ENCODE measurements around the gene DDX50. TPM values are rescaled to one million over a fixed set of nuclear protein-coding genes. Genes with fewer than 3 reads are reported as not detected.

Gene DDX50
- total and polyA plus RNA-seq, 2 donors (not counting 3 experiments of a cell fraction or from before 2014, with no cell fraction given) = 14.8 to 28.2 TPM

GRCh38 chr10:68950598-68950997 lies 49.5 kb downstream of the DDX50 start:
- CTCF ChIA-PET = no interaction called here
- peaks cover 6% of the 10 kb centered on the region for H3K4me1 ChIP-seq (ENCODE audit: control insufficient read depth, extremely low read depth, insufficient read depth, low read length)
- no peak overlapping the region for H3K4me2 ChIP-seq (ENCODE audit: insufficient read depth, low read length)
- POLR2A ChIA-PET = no interaction called here
- H3K9me1 ChIP-seq (replicated peaks; ENCODE audit: control insufficient read depth, extremely low read depth, insufficient read depth, low read length) = no peaks in the 10 kb centered on the region
- no peak for FAIRE-seq
- no peak overlapping the region for H3K27ac ChIP-seq (ENCODE audit: insufficient read depth, low read depth, low read length)
- H2AFZ ChIP-seq (ENCODE audit: low read depth, low read length) = no peak overlapping the region
- no peak for TF ChIP-seq MYC (IDR thresholded peaks at IDR 0.05; ENCODE audit: low read depth, low read length)
- no peak for TF ChIP-seq POLR2AphosphoS5 (IDR thresholded peaks at IDR 0.05; ENCODE audit: insufficient read depth, low read depth, low read length)
- no peak for TF ChIP-seq GATA2 (IDR thresholded peaks at IDR 0.05; ENCODE audit: insufficient read depth, insufficient read length, low read depth, low read length)
- TF ChIP-seq MAX (IDR thresholded peaks at IDR 0.05; ENCODE audit: insufficient read depth, insufficient read length) = no peak
- no peaks in the 10 kb centered on the region for H4K20me1 ChIP-seq (replicated peaks; ENCODE audit: control insufficient read depth, extremely low read depth, insufficient read depth, low read length)
- no TSS peak for BruUV-seq (replicated peaks)
- no peaks in the 10 kb centered on the region for H3K79me2 ChIP-seq (ENCODE audit: control insufficient read depth, insufficient read depth, low read length)
- intact Hi-C loops (cut with micrococcal nuclease) (no loop called here), dilution Hi-C loops (cut with MboI; ENCODE audit: extremely low pct_ligation_motif_present, low sequenced_read_pairs) (no loop called here)
- no peak overlapping the region for H3K4me3 ChIP-seq (replicated peaks in 1 of 3; ENCODE audit: insufficient read depth in 1 of 3, low read depth in 1 of 3, low read length in 3 of 3)
- DNase-seq (ENCODE audit: low read depth, low spot score) = no peak
- no peak overlapping the region for H3K9ac ChIP-seq (replicated peaks; ENCODE audit: extremely low read depth, insufficient read depth, low read length)
- H3K9me3 ChIP-seq (replicated peaks; ENCODE audit: control insufficient read depth, insufficient read depth, low read length) = no peaks in the 10 kb centered on the region
- H3K36me3 ChIP-seq (ENCODE audit: control insufficient read depth in 2 of 2, extremely low read depth in 1 of 2, insufficient read depth in 2 of 2, low read length in 2 of 2) = peaks cover 10 to 12% of the 10 kb centered on the region in 2 experiments
- no peaks in the 10 kb centered on the region for H3K27me3 ChIP-seq (ENCODE audit: control insufficient read depth in 2 of 2, insufficient read depth in 2 of 2, low read length in 2 of 2)

- Histone ChIP-seq H3K9ac (replicated peaks; ENCODE audit: extremely low read depth, insufficient read depth, low read length) (no peak overlapping the region), H2AFZ (ENCODE audit: low read depth, low read length) (no peak overlapping the region), H3K9me3 (replicated peaks; ENCODE audit: control insufficient read depth, insufficient read depth, low read length) (no peaks in the 10 kb centered on the region), H3K27ac (ENCODE audit: insufficient read depth, low read depth, low read length) (no peak overlapping the region), H3K9me1 (replicated peaks; ENCODE audit: control insufficient read depth, extremely low read depth, insufficient read depth, low read length) (no peaks in the 10 kb centered on the region), H3K4me3 (replicated peaks in 1 of 3; ENCODE audit: insufficient read depth in 1 of 3, low read depth in 1 of 3, low read length in 3 of 3) (no peak overlapping the region), H3K27me3 (ENCODE audit: control insufficient read depth in 2 of 2, insufficient read depth in 2 of 2, low read length in 2 of 2) (no peaks in the 10 kb centered on the region), H3K79me2 (ENCODE audit: control insufficient read depth, insufficient read depth, low read length) (peaks cover 38% of the 10 kb centered on the region), H3K4me1 (ENCODE audit: control insufficient read depth, extremely low read depth, insufficient read depth, low read length) (peaks cover 20% of the 10 kb centered on the region), H3K36me3 (ENCODE audit: control insufficient read depth in 2 of 2, extremely low read depth in 1 of 2, insufficient read depth in 2 of 2, low read length in 2 of 2) (peaks cover 2 to 3% of the 10 kb centered on the region in 2 experiments), H4K20me1 (replicated peaks; ENCODE audit: control insufficient read depth, extremely low read depth, insufficient read depth, low read length) (peaks cover 5% of the 10 kb centered on the region), H3K4me2 (ENCODE audit: insufficient read depth, low read length) (peak overlapping the region; percentile 79)
- no TSS peak for BruUV-seq (replicated peaks)
- DNase-seq (ENCODE audit: low read depth, low spot score) = no peak
- dilution Hi-C loops (cut with MboI; ENCODE audit: extremely low pct_ligation_motif_present, low sequenced_read_pairs) = no loop called here
- ChIA-PET CTCF (interaction anchor here (1.4 to 1.5 kb wide), 4 partner anchors 33 to 459 kb away, joined by 3 to 5 read pairs (median 4); partner anchors contain the start of gene DDX50), POLR2A (no interaction called here)
- intact Hi-C loops (cut with micrococcal nuclease) = no loop called here
- TF ChIP-seq JUN (IDR thresholded peaks at IDR 0.05; ENCODE audit: borderline replicate concordance, insufficient read depth, insufficient read length, low read depth) (no peak), GATA2 (IDR thresholded peaks at IDR 0.05; ENCODE audit: insufficient read depth, insufficient read length, low read depth, low read length) (no peak), MAX (IDR thresholded peaks at IDR 0.05; ENCODE audit: insufficient read depth, insufficient read length) (no peak), FOS (IDR thresholded peaks at IDR 0.05; ENCODE audit: borderline replicate concordance, insufficient read depth, low read length) (no peak), POLR2A (IDR thresholded peaks at IDR 0.05; ENCODE audit: low read depth, low read length) (no peak), EZH2 (IDR thresholded peaks at IDR 0.05; ENCODE audit: borderline replicate concordance, low read depth, low read length, severe bottlenecking) (no peak), MYC (IDR thresholded peaks at IDR 0.05; ENCODE audit: low read depth, low read length) (no peak), CTCF (IDR thresholded peaks at IDR 0.05; ENCODE audit: extremely low read depth in 1 of 2, insufficient read depth in 1 of 2, low read depth in 1 of 2, low read length in 2 of 2) (no peak), POLR2AphosphoS5 (IDR thresholded peaks at IDR 0.05; ENCODE audit: insufficient read depth, low read depth, low read length) (no peak)
- no peak for FAIRE-seq
Measured at GRCh38 chr10:68954904-68955303, 53.8 kb downstream of the DDX50 start.
